Uterus (tissue), 4 donors: ENCODE results near the gene RNF225. TPM values are rescaled to one million over a fixed set of nuclear protein-coding genes. Genes with fewer than 3 reads are reported as not detected.

Source experiments
- DNase-seq, 2 donors: peaks; one replicate each; pipeline ENCODE4 v3.0.0-alpha.2; 2019 to 2020
- H3K27ac ChIP-seq, 2 donors: fragments of 200-600 bp; sonication (generic); 1 replicate in 1 of 2; 2 replicates in 1 of 2; pipeline ENCODE4 v1.5.1; 2016 to 2018
- H3K27me3 ChIP-seq, 2 donors: fragments of 200-600 bp; sonication (generic); one replicate each; pipeline ENCODE4 v1.5.1; 2018 to 2019; ENCODE audit warnings: control low read depth in 1 of 2
- H3K36me3 ChIP-seq, 2 donors: fragments of 200-600 bp; sonication (generic); one replicate each; pipeline ENCODE4 v1.5.1; 2019; ENCODE audit warnings: control low read depth in 1 of 2
- H3K4me1 ChIP-seq, 2 donors: fragments of 200-600 bp; sonication (generic); one replicate each; pipeline ENCODE4 v1.5.1; 2018 to 2019; ENCODE audit warnings: control low read depth in 1 of 2
- H3K4me3 ChIP-seq, 2 donors: fragments of 200-600 bp; sonication (generic); 1 replicate in 1 of 2; 2 replicates in 1 of 2; pipeline ENCODE4 v1.5.1; 2018 to 2019; ENCODE audit warnings: mild to moderate bottlenecking in 1 of 2
- H3K9me3 ChIP-seq, 2 donors: fragments of 200-600 bp; sonication (generic); one replicate each; pipeline ENCODE4 v1.5.1; 2019; ENCODE audit warnings: control low read depth in 1 of 2
- POLR2A ChIP-seq, 2 donors: fragments of 450-650 bp; IDR thresholded peaks; one replicate each; pipeline ENCODE4 v1.6.1; 2016; ENCODE audit warnings: antibody characterized with exemption in 2 of 2, mild to moderate bottlenecking in 1 of 2, moderate library complexity in 1 of 2
- intact Hi-C: fragments of 100-400 bp; cut with DNase I; formaldehyde crosslinking; loops from one replicate; pipeline ENCODE4 v1.15.1; 2023; ENCODE audit warnings: low total_unique reads
- total RNA-seq, 4 donors: library from RNA; depleted of rRNA in 3 of 4; stranded (reverse); fragments of >200 nt in 3 of 4; gene quantifications; one replicate each; pipeline versions ENCODE4 v1.1.0 to v1.2.4, GENCODE V29; 2014 to 2023
- TF ChIP-seq, protein P1 (sequence below), 4 experiments: fragments of 200-600 bp in 2 of 4; fragments of 450-650 bp in 2 of 4; sonication (generic) in 2 of 4; IDR thresholded peaks; one replicate each; pipeline ENCODE4 v1.5.1; 2016 to 2019; ENCODE audit warnings: antibody characterized with exemption in 4 of 4, mild to moderate bottlenecking in 2 of 4, moderate library complexity in 1 of 4
- donor health status: DM: yes; HTN: yes; CAD: no.

The RNF225 gene
- total RNA-seq, 4 donors from 2014 or later, result not detected

DNA sequence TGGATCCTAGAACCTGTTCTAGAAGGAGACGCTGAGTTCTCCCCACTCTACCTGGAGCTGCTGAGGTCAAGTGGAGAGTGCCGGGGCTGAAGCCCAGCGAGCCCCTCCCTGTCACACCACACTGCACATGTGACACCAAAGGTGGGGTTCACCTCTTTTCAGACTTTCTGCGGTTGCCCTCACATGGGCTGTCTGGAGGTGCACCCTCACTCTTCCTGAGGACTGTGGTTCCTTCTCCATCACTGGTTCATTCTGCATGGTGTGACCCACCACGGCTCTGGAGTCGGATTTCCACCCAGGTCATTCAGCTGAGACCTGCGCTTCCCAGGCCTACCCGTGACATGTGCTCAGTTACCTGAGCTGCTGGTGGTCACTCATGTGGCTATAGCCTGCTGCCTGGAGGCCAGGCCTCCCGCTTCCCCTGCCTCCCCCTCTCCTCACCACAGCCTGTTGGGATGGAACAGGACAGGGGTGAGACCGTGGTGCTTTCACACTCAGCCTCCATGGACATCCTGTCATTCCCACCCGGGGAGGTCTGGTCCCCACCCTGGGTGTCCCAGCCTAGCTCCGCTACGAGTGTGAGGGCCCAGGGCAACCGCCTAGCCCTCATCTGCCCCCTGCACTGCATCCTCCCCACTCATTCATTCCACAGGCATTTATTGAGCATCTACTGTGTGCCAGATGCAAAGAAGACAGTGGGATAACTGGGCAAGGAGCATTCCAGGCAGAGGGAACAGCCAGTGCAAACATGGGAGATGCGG is 41.6 kb upstream of the RNF225 start:
- no peak for DNase-seq
- peaks cover 0 to 15% of the 10 kb centered on the region in 2 donors for H3K4me1 ChIP-seq
- no peaks in the 10 kb centered on the region for H3K36me3 ChIP-seq
- no peak overlapping the region for H3K27ac ChIP-seq
- H3K4me3 ChIP-seq, result no peak overlapping the region
- no peaks in the 10 kb centered on the region for H3K27me3 ChIP-seq
- no peak for TF ChIP-seq POLR2A (IDR thresholded peaks at IDR 0.05)
- no peaks in the 10 kb centered on the region for H3K9me3 ChIP-seq
- intact Hi-C loops, result no loop called here

DNA sequence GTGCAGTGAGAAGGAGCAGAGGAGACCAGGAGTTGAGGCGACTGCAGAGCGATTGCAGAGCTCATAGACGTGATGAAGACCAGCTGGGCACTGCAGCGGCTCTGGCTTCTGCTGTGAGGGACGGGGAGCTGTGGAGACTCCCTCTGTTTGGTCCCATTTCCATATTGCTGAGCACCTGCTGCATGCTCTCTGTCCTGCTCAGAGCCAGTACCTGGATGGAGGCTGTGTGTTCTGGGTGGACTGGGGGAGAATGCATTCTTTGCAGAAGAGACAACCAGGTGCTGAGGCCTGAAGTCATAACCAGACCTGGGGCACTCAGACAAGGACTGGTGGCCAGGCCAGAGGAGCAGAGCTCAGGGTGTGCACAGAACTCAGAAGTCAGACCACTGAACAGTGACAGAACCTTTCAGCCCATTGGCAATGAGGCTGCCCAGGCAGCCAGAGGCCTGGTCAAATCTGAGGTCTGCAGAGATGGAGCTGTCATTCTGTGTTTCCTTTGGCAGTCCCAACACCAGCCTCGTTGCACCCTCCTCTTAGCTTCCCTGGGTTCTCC is 40.9 kb upstream of the RNF225 start:
- intact Hi-C loops, result no loop called here
- peaks cover 0 to 15% of the 10 kb centered on the region in 2 donors for H3K4me1 ChIP-seq

DNA sequence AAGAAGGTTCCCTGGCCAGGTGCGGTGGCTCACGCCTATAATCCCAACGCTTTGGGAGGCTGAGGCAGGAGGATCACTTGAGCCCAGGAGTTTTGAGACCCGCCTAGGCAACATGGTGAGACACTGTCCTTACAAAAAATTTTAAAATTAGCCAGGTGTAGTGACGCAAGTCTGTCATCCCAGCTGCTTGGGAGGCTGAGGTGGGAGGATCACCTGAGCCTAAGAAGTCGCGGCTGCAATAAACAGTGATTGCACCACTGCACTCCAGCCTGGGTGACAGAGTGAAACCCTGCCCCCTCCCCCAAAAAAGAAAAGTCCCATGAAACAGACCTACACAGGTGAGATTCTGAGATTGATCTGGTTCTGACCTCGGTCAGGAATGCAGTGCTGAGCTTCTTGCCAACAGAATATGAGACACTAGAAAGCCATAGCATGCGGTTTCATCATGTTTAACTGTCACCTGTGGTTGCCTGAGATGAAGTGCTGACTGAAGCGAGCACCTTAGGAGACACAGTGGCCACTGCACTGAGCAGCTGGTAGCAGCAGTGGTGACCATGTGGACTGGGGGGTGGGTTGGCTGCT is 40.1 kb upstream of the RNF225 start:
- Histone ChIP-seq H3K36me3 (no peaks in the 10 kb centered on the region), H3K9me3 (no peaks in the 10 kb centered on the region), H3K27ac (no peak overlapping the region), H3K4me3 (no peak overlapping the region), H3K27me3 (no peaks in the 10 kb centered on the region), H3K4me1 (peaks cover 0 to 15% of the 10 kb centered on the region in 2 donors)
- DNase-seq, result no peak
- intact Hi-C loops, result no loop called here
- TF ChIP-seq, protein P1, sequence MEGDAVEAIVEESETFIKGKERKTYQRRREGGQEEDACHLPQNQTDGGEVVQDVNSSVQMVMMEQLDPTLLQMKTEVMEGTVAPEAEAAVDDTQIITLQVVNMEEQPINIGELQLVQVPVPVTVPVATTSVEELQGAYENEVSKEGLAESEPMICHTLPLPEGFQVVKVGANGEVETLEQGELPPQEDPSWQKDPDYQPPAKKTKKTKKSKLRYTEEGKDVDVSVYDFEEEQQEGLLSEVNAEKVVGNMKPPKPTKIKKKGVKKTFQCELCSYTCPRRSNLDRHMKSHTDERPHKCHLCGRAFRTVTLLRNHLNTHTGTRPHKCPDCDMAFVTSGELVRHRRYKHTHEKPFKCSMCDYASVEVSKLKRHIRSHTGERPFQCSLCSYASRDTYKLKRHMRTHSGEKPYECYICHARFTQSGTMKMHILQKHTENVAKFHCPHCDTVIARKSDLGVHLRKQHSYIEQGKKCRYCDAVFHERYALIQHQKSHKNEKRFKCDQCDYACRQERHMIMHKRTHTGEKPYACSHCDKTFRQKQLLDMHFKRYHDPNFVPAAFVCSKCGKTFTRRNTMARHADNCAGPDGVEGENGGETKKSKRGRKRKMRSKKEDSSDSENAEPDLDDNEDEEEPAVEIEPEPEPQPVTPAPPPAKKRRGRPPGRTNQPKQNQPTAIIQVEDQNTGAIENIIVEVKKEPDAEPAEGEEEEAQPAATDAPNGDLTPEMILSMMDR (IDR thresholded peaks at IDR 0.05), result no peak
- TF ChIP-seq POLR2A (IDR thresholded peaks at IDR 0.05), result no peak

More for the DNA sequence above, 40.9 kb upstream of the RNF225 start:
- H3K9me3 ChIP-seq, result no peaks in the 10 kb centered on the region
- H3K36me3 ChIP-seq, result no peaks in the 10 kb centered on the region
- H3K4me3 ChIP-seq, result no peak overlapping the region
- H3K27me3 ChIP-seq, result no peaks in the 10 kb centered on the region
- DNase-seq, result no peak
- TF ChIP-seq, protein P1 (IDR thresholded peaks at IDR 0.05), result no peak
- TF ChIP-seq POLR2A (IDR thresholded peaks at IDR 0.05), result no peak
- no peak overlapping the region for H3K27ac ChIP-seq

DNA sequence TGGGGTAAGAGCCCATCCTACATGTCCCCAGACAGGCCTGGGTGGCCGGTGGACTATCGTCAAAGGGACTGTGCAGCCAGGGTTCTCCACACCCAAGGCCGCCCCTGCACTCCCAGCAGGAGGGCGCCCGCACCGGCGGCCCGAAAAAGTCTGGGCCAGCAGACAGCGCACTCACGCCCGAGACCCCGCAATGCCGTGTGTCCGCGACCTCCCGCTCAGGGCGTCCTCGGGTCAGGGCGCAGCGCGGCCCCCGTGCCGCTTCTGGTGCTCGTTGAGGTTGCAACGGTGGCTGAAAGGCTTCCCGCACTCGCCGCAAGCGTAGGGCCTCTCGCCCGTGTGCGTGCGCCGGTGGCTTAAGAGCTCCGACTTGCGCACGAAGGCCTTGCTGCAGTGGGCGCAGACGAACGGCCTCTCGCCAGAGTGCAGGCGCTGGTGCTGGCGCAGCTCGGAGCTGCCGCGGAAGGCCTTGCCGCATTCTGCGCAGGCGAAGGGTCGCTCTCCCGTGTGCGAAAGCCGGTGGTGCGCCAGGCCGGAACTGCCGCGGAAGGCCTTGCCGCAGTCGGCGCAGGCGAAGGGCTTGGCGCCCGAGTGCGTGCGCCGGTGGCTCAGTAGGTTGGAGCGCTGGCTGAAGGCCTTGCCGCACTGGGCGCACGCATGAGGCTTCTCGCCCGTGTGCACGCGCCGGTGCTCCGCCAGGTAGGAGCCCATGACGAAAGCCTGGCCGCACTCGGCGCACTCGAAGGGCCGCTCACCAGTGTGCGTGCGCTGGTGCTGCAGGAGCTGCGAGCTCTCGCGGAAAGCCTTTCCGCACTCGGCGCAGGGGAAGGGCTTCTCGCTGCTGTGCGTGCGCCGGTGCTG is 39.3 kb upstream of the RNF225 start:
- intact Hi-C loops, result no loop called here
- H3K9me3 ChIP-seq, result no peaks in the 10 kb centered on the region
- TF ChIP-seq, protein P1 (IDR thresholded peaks at IDR 0.05), result no peak
- TF ChIP-seq POLR2A (IDR thresholded peaks at IDR 0.05), result no peak
- H3K4me3 ChIP-seq, result peak overlapping the region; percentile 14 to 20
- no peak for DNase-seq
- H3K4me1 ChIP-seq, result peaks cover 0 to 15% of the 10 kb centered on the region in 2 donors
- no peaks in the 10 kb centered on the region for H3K36me3 ChIP-seq
- H3K27me3 ChIP-seq, result no peaks in the 10 kb centered on the region
- no peak overlapping the region for H3K27ac ChIP-seq

DNA sequence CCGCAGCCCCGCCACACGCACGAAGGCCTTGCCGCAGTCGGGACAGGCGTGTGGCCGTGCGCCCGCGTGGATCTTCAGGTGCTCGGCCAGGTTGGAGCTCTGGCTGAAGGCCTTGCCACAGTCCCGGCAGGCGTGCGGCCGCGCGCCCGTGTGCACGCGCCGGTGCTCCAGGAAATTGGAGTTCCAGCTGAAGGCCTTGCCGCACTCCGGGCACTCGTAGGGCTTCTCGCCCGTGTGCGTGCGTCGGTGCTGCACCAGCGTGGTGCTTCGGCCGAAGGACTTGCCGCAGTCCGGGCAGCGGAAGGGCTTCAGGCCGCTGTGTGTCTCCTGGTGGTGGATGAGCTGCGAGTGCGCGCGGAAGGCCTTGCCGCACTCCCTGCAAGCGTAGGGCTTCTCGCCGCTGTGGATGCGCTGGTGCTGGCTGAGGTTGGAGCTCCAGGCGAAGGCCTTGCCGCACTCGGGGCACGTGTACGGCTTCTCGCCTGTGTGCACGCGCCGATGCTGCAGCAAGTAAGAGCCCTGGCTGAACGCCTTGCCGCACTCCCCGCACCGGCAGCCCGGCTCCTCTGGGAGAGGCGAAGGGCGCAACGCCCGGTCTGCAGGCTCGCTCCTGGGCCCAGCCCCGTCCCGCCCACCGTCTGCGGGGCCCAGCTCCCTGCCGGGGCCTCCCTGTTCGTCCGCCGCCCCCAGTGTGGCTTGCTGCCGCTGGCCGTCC is 38.5 kb upstream of the RNF225 start:
- DNase-seq, result no peak
- no peaks in the 10 kb centered on the region for H3K27me3 ChIP-seq
- peak overlapping the region; percentile 14 to 20 for H3K4me3 ChIP-seq
- peaks cover 0 to 15% of the 10 kb centered on the region in 2 donors for H3K4me1 ChIP-seq
- TF ChIP-seq, protein P1 (IDR thresholded peaks at IDR 0.05), result no peak
- no peak for TF ChIP-seq POLR2A (IDR thresholded peaks at IDR 0.05)
- H3K9me3 ChIP-seq, result no peaks in the 10 kb centered on the region
- no peaks in the 10 kb centered on the region for H3K36me3 ChIP-seq
- no peak overlapping the region for H3K27ac ChIP-seq
- intact Hi-C loops, result no loop called here
